Smooth muscle cell (in vitro differentiated cells): ENCODE measurements around the gene WDFY1. TPM values are rescaled to one million over a fixed set of nuclear protein-coding genes. Genes with fewer than 3 reads are reported as not detected.

Source experiments
- DNase-seq: peaks from one replicate; lab custom pipeline; 2025; ENCODE audit not compliant: unreplicated experiment; lab: John Stamatoyannopoulos, UW
- H2AFZ ChIP-seq: fragments of 200-600 bp; sonication (generic); 2 replicates; pipeline ENCODE4 v1.6.0; 2016; ENCODE audit warnings: antibody characterized with exemption, low read depth, mild to moderate bottlenecking
- H3F3A ChIP-seq: fragments of 200-600 bp; sonication (generic); 2 replicates; pipeline ENCODE4 v1.6.0; 2017; ENCODE audit warnings: antibody characterized with exemption, low read depth
- H3K27ac ChIP-seq: fragments of 200-600 bp; sonication (generic); 2 replicates; pipeline ENCODE4 v1.5.1; 2016; ENCODE audit warnings: low read depth, mild to moderate bottlenecking
- H3K27me3 ChIP-seq: fragments of 200-600 bp; sonication (generic); 2 replicates; pipeline ENCODE4 v1.6.1; 2016; ENCODE audit warnings: low read depth, mild to moderate bottlenecking
- H3K36me3 ChIP-seq: fragments of 200-600 bp; sonication (generic); 2 replicates; pipeline ENCODE4 v1.5.1; 2016; ENCODE audit warnings: low read depth
- H3K4me1 ChIP-seq: fragments of 200-600 bp; sonication (generic); 2 replicates; pipeline ENCODE4 v1.5.1; 2016; ENCODE audit warnings: low read depth
- H3K4me2 ChIP-seq: fragments of 200-600 bp; sonication (generic); 2 replicates; pipeline ENCODE4 v1.6.0; 2016; ENCODE audit warnings: mild to moderate bottlenecking
- H3K4me3 ChIP-seq: fragments of 200-600 bp; sonication (generic); 2 replicates; pipeline ENCODE4 v1.5.1; 2016; ENCODE audit warnings: mild to moderate bottlenecking
- H3K79me2 ChIP-seq: fragments of 200-600 bp; sonication (generic); 2 replicates; pipeline ENCODE4 v1.6.0; 2016; ENCODE audit warnings: low read depth, mild to moderate bottlenecking
- H3K9ac ChIP-seq: fragments of 200-600 bp; sonication (generic); 2 replicates; pipeline ENCODE4 v1.6.0; 2016; ENCODE audit warnings: low read depth
- H3K9me3 ChIP-seq: fragments of 200-600 bp; sonication (generic); replicated peaks from 2 replicates; pipeline ENCODE4 v1.5.1; 2016; ENCODE audit warnings: low read depth
- H4K20me1 ChIP-seq: fragments of 200-600 bp; sonication (generic); 2 replicates; pipeline ENCODE4 v1.6.0; 2016; ENCODE audit warnings: low read depth
- whole genome bisulfite sequencing: methylation state at CpG from one replicate; pipeline ENCODE4 v1.1.7; 2016; ENCODE audit warnings: low lambda C conversion rate; 5-methylcytosine and 5-hydroxymethylcytosine counted together
- polyA plus RNA-seq: library from polyadenylated mRNA; unstranded; fragments of >200 nt; fragmentation: Nextera tagmentation; extraction: Ambion mirVana; gene quantifications from 2 replicates; pipeline ENCODE4 v1.2.1, GENCODE V29; 2016
- total RNA-seq: library from RNA; depleted of rRNA; stranded (reverse); fragments of >200 nt; gene quantifications from 2 replicates; pipeline ENCODE4 v1.2.3, GENCODE V29; 2014
- TF ChIP-seq, protein P1 (sequence below): fragments of 200-600 bp; sonication (generic); IDR thresholded peaks from 2 replicates; pipeline ENCODE4 v1.5.1; 2017; ENCODE audit warnings: borderline replicate concordance, mild to moderate bottlenecking, antibody characterized with exemption; ENCODE audit not compliant: insufficient read depth, poor library complexity, severe bottlenecking

WDFY1 gene
- total and polyA plus RNA-seq, 2 experiments from 2014 or later: 31.6 to 58.6 TPM

DNA sequence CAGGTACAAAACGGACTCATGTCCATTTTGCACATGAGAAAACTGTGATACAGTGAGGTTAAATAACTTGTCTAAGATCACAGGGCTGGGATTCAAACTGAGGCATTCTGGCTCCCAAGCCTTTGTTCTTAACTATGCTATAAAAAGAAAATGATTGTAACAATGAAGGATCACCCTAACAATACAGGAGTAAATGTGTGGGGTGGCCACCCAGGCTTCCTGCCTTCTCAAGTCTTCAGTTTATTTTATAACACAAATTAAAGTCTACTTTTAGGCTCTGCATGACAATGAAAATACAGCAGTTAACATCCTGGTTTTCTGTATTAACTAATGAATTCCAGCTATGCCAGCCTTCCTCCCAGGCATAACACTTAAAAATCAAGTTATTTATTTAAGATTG lies 7.6 kb downstream of the WDFY1 start:
- Histone ChIP-seq H3K4me3 (no peak overlapping the region), H3K9ac (no peak overlapping the region), H3K4me2 (peak overlapping the region; percentile 39), H4K20me1 (peaks cover 89% of the 10 kb centered on the region), H3K27me3 (no peaks in the 10 kb centered on the region), H3K36me3 (no peaks in the 10 kb centered on the region), H3F3A (no peaks in the 10 kb centered on the region), H2AFZ (no peak overlapping the region), H3K4me1 (peaks cover 21% of the 10 kb centered on the region), H3K27ac (no peak overlapping the region), H3K9me3 (no peaks in the 10 kb centered on the region), H3K79me2 (peaks cover 98% of the 10 kb centered on the region)
- TF ChIP-seq, protein P1, sequence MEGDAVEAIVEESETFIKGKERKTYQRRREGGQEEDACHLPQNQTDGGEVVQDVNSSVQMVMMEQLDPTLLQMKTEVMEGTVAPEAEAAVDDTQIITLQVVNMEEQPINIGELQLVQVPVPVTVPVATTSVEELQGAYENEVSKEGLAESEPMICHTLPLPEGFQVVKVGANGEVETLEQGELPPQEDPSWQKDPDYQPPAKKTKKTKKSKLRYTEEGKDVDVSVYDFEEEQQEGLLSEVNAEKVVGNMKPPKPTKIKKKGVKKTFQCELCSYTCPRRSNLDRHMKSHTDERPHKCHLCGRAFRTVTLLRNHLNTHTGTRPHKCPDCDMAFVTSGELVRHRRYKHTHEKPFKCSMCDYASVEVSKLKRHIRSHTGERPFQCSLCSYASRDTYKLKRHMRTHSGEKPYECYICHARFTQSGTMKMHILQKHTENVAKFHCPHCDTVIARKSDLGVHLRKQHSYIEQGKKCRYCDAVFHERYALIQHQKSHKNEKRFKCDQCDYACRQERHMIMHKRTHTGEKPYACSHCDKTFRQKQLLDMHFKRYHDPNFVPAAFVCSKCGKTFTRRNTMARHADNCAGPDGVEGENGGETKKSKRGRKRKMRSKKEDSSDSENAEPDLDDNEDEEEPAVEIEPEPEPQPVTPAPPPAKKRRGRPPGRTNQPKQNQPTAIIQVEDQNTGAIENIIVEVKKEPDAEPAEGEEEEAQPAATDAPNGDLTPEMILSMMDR: no peak
- no peak for DNase-seq
- WGBS: 3% methylated on average over 1 of the region's 1 CpG

- peaks cover 92% of the 10 kb centered on the region for H4K20me1 ChIP-seq
Measured at GRCh38 chr2:223936862-223937326, 8.2 kb downstream of the WDFY1 start.

GRCh38 chr2:223935459-223936125 lies 9.5 kb downstream of the WDFY1 start:
- no peak overlapping the region for H3K4me2 ChIP-seq
- H3K4me1 ChIP-seq: peaks cover 21% of the 10 kb centered on the region
- no peaks in the 10 kb centered on the region for H3K36me3 ChIP-seq
- no peak for DNase-seq
- no peaks in the 10 kb centered on the region for H3K9me3 ChIP-seq
- peaks cover 94% of the 10 kb centered on the region for H4K20me1 ChIP-seq
- TF ChIP-seq, protein P1: no peak
- H2AFZ ChIP-seq: no peak overlapping the region
- no peak overlapping the region for H3K9ac ChIP-seq
- H3K4me3 ChIP-seq: no peak overlapping the region
- H3K79me2 ChIP-seq: peaks cover 99% of the 10 kb centered on the region
- no peaks in the 10 kb centered on the region for H3K27me3 ChIP-seq
- no peaks in the 10 kb centered on the region for H3F3A ChIP-seq
- H3K27ac ChIP-seq: no peak overlapping the region

More at GRCh38 chr2:223936862-223937326, 8.2 kb downstream of the WDFY1 start:
- H3K9ac ChIP-seq: no peak overlapping the region
- no peak overlapping the region for H2AFZ ChIP-seq
- peak overlapping the region; percentile 39 for H3K4me2 ChIP-seq
- no peaks in the 10 kb centered on the region for H3K9me3 ChIP-seq
- no peak overlapping the region for H3K4me3 ChIP-seq
- peaks cover 99% of the 10 kb centered on the region for H3K79me2 ChIP-seq
- DNase-seq: no peak
- H3K27ac ChIP-seq: no peak overlapping the region
- WGBS: 78% methylated on average over 5 of the region's 5 CpGs
- H3K27me3 ChIP-seq: no peaks in the 10 kb centered on the region
- H3K4me1 ChIP-seq: peaks cover 21% of the 10 kb centered on the region
- no peaks in the 10 kb centered on the region for H3F3A ChIP-seq
- no peaks in the 10 kb centered on the region for H3K36me3 ChIP-seq
- TF ChIP-seq, protein P1: no peak

DNA sequence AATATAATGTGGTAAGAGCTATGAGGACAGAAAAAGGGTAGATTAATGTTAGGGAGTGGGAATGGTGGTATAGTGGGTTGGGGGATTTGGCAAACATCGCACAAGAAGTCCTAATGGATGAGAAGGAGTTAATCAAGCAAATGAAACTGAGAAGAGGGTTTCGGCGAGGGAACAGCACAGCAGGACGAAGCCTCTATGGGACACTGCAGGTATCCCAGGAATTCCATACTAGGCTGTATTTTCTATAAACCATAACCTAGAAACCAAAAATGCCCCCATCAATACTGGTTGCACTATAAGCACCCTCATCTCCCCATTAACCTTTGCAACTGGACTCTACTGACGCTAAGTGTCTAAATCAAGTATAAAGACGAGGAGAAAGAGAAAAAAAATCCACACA lies 10.3 kb downstream of the WDFY1 start:
- Histone ChIP-seq H4K20me1 (peaks cover 97% of the 10 kb centered on the region), H3K4me1 (peaks cover 21% of the 10 kb centered on the region), H3K27me3 (no peaks in the 10 kb centered on the region), H3K4me2 (no peak overlapping the region), H3K9me3 (no peaks in the 10 kb centered on the region), H3F3A (no peaks in the 10 kb centered on the region), H2AFZ (no peak overlapping the region), H3K36me3 (no peaks in the 10 kb centered on the region), H3K9ac (no peak overlapping the region), H3K79me2 (peaks cover 94% of the 10 kb centered on the region), H3K27ac (no peak overlapping the region), H3K4me3 (no peak overlapping the region)
- DNase-seq: no peak
- TF ChIP-seq, protein P1: no peak
- 69% methylated on average over 6 of the region's 6 CpGs for WGBS
